Measurements from ENCODE around the gene LPAR6.
"Not testable (repeated sequence)": the region's sequence is repeated elsewhere in the genome, so short reads cannot be mapped to it uniquely, and the experiment has no call there.

The LPAR6 gene, protein sequence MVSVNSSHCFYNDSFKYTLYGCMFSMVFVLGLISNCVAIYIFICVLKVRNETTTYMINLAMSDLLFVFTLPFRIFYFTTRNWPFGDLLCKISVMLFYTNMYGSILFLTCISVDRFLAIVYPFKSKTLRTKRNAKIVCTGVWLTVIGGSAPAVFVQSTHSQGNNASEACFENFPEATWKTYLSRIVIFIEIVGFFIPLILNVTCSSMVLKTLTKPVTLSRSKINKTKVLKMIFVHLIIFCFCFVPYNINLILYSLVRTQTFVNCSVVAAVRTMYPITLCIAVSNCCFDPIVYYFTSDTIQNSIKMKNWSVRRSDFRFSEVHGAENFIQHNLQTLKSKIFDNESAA

DNA sequence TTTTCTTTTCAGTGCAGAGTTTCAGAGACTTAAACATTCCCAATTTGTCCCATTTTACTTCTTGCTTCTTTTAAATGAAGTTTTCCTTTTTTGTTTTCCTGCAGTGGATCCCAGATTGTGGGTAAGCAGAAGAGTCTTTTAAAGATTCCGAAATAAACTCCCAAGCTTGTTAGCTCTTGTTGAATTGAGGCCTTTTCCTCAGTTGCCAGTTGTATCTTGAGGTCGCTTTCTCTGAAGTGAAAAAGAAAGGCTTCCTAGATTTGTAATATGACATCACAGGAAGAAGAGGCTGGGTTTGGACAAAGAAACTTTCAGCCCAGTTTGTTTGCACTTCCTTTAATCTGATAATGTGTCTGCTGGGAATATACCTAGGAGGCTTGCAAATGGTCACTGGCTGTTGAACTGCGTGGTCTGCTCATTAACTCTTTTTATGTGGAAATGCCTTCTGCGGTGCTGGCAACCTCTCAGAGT lies at the start of gene LPAR6:
LPAR6 (minus strand) TSS at position 233 of the 471 bp plus-strand sequence. CDS start 690 bp downstream, outside the sequence.
- DNase-seq = no peak

DNA sequence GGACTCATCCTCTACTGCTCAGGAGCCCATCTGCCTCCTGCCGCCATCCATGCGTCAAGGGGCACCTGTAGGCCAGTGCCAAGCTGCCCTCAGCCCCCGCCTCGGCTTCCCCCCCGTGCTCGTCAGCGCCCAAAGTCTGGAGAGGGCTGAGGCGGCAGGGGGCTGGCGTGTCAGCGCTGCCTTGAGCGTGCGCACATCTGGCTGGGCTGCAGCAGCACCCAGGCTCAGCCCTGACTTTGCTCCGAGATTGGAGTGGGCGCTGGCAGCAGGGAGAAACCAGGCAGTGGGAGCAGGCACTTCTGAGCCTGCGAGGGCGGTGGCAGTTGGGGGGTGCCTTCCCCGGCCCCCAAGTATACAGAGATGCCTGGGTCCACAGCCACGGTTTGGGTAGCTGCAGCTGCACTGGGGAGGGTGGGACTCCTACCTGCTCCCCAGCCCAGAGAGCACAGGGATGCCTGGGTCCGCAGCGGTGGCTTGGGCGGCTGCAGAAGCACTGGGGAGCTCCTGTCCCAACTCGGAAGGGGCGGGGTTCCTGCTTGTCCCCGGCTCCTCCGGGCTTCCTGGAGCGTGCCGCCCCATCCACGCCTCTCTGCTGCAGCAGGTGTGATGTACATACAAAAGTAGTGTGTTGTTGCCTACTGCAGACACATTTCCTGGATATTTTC lies 44.8 kb upstream of the LPAR6 start:
- no peak for DNase-seq

DNA sequence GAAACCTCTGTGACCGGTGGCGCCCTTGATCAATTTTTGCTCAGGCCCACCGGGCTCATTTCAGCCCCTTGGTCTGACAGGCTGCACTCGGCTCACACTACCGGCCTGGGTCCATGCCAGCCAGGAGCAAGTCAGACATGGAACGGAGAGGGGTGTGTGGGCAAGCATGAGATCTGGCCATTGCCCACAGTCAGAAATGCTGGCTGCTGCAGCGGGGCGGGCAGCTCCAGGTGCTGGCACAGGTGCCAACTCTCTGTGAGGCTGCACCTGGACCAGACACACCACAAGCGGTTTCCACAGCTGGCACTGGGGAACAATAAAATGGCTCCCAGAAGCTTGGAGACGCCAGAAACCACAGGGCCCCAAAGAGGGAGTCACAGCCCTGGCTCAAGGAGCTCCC lies 43.6 kb upstream of the LPAR6 start:
- DNase-seq = no peak

DNA sequence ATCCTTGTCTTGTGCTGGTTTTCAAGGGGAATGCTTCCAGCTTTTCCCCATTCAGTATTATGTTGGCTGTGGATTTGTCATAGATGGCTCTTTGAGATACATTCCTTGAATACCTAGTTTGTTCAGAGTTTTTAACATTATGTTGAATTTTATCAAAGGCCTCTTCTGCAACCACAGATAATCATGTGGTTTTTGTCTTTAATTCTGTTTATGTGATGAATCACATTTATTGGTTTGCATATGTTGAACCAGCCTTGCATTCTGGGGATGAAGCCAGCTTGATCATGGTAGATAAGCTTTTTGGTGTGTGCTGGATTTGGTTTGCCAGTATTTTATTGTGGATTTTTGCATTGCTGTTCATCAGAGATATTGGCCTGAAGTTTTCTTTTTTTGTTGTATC lies 38.3 kb upstream of the LPAR6 start:
- DNase-seq = not testable (repeated sequence)

DNA sequence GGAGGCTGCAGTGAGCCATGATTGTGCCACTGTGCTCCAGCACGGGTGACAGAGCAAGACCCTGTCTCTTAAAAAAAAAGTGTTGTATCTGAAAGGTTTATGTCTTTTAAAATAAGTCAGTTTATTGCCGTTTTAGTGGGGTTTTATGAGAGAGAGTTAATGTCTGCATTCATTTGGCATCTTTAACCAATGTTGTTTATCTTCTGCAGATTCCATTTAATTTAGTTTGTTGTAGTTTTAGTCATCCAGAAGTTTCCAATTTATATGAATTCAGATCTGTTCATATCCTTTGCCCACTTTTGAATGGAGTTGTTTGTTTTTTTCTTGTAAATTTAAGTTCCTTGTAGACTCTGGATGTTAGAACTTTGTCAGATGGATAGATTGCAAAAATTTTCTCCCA lies 36.7 kb upstream of the LPAR6 start:
- DNase-seq = no peak

DNA sequence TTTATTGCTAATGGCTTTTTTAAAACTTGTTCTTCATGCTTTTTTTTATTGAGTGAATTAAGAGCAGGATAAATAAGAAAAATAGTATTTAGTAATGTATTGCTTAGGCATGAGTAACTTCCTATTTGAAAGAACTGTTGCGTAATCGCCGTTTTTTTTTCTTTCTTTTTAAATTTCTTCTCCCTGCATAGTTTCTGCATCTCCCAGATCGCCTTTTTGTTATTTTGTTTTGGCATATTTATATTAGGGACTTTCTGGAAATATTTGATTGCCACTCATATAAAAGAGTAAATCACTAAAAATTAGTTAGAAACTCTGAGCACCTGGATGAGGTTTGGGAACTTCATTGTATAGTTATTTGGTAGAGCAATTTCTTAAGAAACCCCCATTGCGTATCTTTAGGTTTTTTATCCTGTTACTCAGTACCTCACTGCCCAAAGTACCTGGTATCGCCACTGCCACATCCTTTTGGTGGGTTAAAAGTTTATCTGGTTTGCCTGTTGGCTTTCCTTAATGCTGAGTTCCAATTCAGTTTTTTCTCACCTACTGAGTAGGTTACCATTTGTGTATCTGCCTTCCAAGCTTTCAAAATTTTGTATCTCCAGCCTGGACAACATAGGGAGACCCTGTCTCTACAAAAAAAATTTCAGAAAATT lies 36.2 kb upstream of the LPAR6 start:
- DNase-seq = no peak

DNA sequence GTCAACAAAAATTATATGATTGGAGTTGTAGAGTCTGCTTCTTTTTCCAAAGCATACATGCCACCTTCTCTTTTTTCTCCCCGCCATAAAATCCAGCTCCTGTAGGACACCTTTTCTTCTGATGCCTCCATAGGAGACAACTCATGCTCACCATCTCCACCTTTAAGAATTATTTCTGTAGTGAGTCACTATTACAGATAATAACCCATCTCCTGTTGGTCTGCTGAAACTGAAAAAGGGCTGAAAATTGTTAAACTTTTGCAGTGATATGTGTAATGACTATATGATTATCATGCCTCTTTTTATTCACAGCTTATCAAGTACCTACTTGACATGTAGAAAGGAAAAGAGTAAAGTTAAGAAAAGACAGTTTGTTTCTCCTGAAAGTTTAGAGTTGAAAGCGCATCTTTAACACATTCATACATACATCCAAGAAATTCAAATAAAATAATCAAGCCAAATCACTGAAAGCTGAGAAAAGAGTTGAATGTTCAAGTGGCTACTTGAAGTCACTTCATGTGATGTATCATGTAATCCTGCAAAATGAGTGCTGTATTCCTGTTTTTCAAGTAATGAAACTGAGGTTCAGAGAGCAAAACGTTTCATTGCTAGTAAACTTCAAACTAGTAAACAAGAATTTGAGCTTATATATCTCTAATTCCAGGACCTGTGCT lies 35.5 kb upstream of the LPAR6 start:
- DNase-seq = no peak

DNA sequence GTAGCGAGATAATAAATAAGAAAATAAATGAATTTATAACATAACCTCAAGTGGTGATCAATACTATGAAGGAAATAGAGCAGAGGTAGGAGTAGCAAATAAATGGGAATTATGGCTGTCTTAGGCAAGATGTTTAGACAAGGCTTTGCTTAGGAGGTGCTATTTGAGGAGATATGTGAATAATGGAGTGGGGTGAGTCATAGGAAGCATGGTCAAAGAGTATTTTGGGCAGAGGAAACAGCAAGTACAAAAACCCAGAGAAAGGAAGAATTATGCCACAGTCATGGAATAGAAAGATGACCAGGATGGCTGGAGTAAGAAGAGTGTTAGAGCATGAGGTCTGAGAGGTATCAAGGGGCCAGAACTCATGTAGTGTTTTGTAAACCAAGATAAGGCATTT lies 33.6 kb upstream of the LPAR6 start:
- DNase-seq = no peak

DNA sequence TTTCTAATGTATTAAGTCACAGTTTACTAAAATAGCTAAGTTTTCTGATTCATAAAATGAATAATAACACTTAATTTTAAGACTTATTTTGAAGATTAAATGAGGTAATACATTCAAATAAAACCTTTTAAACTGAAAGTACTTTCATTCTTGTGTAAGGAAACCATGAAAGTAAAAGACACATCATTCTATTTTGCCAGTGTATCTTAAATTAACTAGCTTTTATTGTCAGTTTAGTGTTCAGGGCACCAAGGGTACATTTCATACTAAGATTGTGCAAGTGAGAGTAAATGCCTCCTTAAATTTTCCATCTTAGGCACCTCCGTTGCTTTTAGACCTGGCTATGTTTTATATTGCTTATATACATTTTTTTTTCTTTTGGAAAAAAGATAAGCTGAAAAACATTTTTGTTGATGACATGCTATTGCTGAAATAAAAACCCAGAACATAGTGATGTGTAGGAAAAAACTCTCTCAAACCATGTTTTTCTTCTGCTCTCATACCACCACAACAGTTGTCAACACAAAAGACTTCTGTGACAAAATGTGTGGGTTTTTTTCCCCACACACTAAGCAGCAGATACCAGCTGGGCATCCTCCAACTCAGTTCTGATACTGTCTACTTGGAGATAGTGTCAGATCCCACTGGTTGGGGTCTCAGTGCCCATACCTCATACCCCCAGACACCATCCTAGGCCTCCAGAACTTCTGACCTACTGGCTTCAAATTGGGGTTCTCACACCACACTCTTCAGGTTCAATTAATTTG lies 30.7 kb upstream of the LPAR6 start:
- no peak for DNase-seq

DNA sequence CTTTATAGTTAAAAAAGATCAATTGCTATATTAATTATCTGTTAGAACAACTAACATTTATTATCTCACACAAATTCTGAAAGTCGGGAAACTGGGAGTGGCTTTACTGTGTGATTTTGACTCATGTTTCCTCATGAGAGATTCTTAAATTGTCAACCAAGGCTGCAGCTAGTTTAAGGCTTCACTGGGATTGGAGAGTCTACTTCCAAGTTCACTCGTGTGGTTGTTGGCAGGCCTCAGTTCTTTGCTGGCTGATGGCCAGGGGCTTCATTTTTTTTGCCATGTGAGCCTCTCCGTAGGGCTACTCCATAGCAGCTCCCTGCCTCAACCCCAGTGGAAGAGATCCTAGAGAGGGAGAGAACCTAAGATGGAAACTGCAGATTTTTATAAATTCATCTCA lies 24.5 kb upstream of the LPAR6 start:
- no peak for DNase-seq

DNA sequence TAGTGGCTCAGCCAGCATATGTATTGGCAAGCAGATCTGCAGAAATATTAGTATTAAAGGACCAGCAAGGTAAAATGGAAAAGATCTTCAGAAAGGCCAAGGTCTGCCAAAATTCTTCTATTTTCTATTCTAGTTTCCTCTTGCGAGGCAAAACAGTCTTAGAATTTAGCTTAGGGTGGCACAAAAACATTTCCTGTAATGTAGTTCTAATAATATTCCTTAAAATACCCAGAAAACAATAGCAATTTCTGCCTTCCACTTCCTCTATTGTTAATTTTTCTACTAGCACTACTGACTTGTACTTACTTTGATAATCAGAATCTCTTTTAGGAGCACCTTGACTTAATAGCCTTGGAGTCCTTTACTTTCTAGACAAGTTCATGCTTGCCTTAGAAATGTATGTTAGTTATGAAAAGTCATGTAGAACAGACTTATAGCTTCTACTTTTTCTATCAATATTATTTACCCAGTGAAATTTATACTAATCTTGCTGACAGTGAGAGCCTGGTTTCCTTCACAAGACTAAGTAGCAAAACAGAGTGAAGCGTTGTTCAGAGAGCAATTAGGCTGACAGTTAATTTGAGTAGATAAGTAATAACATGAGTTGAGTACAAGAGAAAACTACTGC lies 23.9 kb upstream of the LPAR6 start:
- no peak for DNase-seq

DNA sequence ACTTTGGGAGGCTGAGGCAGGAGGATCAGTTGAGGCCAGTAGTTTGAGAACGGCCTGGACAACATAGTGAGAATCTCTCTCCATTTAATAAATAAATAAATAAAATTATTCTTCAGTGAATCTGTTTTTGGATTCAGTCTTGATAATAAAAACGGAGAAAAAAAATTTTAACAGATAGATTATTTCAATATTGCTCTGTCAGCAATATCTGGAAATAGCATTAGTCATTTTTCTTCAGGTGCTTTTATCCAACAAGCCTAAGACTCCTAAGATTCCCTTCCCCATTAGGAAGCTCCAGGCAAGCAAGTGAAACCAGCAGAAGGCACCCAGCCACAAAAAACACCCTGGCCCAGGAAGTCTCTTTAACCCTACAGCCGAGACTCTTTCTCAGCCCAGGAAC lies 21.3 kb upstream of the LPAR6 start:
- no peak for DNase-seq

DNA sequence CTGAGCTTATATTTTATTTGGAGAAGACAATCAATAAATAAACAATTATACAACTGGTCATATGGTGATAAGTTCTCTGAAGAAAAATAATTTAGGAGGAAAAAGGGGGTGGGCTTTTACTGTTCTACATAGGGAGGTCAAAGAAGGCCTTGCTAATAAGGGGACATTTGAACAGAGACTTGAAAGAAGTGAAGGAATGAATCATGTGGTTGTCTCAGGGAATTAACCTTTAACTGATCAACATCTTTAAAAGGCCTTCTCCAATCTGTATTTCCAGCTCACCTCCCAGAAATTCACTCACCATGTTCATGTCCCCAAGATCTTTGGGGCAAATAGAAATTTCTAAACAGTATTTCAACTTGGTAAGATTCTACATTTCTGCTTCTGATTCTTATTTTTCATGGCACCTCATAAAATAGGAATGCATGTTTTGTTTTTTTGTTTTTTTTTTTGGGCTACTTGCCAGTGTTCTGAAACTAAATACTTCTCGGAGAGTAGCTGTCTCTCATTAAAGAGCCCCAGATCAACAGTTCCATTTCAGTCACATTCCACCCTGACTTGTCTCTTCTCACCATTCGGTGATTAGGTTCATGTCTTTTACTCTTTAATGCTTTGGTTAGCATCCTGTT lies 19.2 kb upstream of the LPAR6 start:
- no peak for DNase-seq

DNA sequence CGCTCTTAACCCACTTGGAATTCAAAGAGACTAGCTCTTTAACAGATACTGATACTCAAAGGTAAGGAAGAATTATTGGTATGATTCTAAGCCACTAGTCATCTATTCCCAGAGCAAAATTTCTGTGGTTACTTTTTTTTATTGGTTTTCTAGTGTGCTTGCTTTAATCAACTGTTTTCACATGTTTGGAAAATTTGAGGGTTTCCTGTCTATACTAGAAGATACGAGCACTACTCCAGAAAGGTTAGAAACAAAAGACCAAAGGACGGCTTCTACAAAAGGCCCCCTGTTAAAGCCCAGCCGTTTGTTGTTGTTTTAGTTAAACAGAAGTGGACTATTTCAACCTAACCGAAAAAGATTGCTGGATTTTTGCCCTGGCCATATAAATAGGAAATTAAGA lies 18.5 kb upstream of the LPAR6 start:
- DNase-seq = no peak

DNA sequence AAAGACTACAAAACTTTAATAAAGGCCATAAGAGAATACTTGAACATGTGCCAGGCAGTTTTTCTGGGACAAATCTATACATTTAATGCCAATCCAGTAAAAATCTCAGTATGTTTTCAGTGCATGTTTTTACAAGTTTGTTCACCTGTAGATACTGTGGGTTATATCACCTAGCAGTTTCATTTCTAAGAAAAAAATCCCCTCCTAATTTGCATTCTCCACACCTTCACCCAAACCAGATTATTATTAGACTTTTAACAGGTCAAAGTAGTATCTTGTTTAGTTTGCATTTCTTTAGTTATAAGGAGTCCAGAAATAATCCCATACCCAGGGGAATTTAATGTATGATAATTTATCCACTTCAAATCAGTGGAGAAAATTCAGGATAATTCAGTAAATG lies 17.0 kb upstream of the LPAR6 start:
- DNase-seq = no peak

DNA sequence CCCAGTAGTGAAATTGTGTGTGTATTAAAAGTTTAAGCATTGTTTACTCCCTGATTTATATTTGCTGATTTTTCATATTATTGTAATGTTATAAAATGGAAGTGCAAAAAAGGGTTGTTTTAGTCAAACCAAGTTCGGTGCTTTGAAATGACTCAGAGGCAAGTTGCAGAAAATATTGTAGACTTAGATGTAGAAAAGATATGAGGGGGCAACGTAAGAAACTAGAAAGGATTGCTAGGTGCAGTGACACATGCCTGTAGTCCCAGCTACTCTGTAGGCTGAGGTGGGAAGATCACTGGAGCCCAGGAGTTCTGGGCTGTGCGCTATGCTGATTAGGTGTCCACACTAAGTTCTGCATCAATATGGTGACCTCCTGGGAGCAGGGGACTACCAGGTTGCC lies 16.1 kb upstream of the LPAR6 start:
- DNase-seq = no peak

DNA sequence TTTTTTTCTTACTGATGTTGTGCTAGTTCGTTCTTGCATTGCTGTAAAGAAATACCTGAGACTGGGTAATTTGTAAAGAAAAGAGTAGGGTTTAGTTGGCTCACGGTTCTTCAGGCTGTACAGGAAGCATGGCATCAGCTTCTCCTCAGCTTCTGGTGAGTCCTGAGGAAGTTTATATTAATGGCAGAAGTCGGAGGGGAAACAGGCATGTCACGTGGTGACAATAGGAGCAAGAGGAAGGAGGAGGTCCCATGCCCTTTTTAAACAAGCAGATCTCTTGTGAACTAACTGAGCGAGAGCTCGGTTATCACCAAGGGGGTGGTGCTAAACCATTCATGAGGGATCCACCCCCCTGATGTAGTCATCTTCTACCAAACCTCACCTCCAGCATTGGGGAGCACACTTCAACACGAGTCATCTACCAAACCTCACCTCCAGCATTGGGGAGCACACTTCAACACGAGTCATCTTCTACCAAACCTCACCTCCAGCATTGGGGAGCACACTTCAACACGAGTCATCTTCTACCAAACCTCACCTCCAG lies 13.9 kb upstream of the LPAR6 start:
- not testable (repeated sequence) for DNase-seq

DNA sequence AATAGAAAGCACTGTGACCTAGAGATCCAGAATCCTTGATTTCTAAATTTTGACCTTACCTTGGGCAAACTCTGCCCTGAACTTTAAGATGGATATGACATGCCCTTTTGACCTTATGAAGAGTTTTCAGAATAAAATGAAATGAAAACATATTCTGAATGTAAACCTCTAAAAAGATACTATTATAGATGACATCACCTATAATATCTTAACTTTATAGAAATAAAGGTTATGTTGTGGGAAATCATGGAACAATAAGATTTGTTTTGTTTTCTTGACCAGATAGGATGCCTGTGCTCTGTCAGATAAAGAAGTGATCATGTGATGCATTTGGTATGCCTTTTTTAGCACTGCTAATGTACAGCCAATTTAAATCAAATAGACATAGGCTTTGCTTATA lies 13.1 kb upstream of the LPAR6 start:
- DNase-seq = no peak

DNA sequence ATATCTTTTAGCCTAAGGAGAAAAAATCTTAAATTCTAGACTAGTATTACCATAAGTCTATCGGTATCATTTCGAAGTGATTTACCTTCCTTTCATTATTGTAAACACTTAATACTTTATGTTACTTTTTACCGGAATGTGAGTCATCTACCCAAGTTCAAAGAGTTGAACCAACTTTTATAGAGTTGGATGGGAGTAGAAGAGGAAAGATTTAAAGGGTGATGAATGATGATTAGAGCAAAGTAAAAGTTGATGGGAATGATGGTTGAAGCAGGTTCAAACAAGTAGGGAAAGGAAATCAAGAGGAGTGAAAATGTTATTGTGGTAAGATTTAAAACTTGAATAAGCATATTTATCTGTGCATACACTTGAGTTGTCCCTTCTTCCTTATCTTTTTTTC lies 11.3 kb upstream of the LPAR6 start:
- DNase-seq = no peak

DNA sequence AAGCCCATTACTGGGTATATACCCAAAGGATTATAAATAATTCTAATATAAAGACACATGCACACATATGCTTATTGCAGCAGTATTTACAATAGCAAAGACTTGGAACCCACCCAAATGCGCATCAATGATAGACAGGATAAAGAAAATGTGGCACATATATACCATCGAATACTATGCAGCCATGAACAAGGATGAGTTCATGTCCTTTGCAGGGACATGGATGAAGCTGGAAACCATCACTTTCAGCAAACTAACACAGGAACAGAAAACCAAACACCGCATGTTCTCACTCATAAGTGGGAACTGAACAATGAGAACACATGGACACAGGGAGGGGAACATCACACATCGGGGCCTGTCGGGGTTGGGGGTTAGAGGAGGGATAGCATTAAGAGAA lies 9.1 kb upstream of the LPAR6 start:
- DNase-seq = not testable (repeated sequence)

DNA sequence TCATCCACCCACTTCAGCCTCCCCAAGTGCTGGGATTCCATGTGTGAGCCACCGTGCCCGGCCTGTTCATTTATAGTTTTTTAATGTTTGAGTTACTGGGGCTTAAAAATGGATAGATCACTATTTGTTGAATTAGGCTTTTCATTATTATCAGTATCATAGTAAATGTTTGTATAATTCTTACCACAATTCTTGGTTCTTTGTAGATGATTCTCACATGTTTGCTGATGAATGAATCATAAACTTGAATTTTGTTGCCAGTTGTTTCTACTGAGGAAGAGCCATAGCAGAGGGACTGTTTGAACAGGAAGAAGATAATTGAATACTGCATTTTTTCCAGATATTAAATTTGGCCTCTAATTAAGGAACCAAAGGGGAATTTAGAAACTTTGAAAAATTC lies 2.6 kb upstream of the LPAR6 start:
- no peak for DNase-seq

All from NCI-H1105 treated with DMSO at 0.1 percent for 48 hours (cell line).